SK-N-SH treated with all-trans-retinoic acid at 6 μM for 48 hours (cell line): ENCODE data around the gene ARHGEF2.

ENCODE experiments used
- ATAC-seq: fragments of 200-7000 bp; cut with Tn5 transposase; 3 replicates; pipeline ENCODE4 v1.9.1; 2020; ENCODE audit warnings: mild to moderate bottlenecking, moderate library complexity
- ARNTL ChIP-seq: fragments of 450-650 bp; formaldehyde crosslinking; IDR thresholded peaks from 2 replicates; pipeline ENCODE4 v1.5.0; 2020; ENCODE audit warnings: low read depth, mild to moderate bottlenecking, moderate library complexity, borderline replicate concordance
- BACH2 ChIP-seq: fragments of 250-450 bp; sonication (Bioruptor Pico); IDR thresholded peaks from 2 replicates; pipeline ENCODE4 v1.9.0; 2021; ENCODE audit warnings: mild to moderate bottlenecking, borderline replicate concordance
- CREB5 ChIP-seq: fragments of 250-450 bp; sonication (Bioruptor Pico); IDR thresholded peaks from 2 replicates; pipeline ENCODE4 v1.5.1; 2020; ENCODE audit warnings: low read depth, mild to moderate bottlenecking, moderate library complexity
- CSRNP3 ChIP-seq: fragments of 250-450 bp; sonication (Bioruptor Pico); IDR thresholded peaks from 2 replicates; pipeline ENCODE4 v1.5.1; 2021; ENCODE audit warnings: mild to moderate bottlenecking, moderate library complexity
- GLIS3 ChIP-seq: fragments of 250-450 bp; sonication (Bioruptor Pico); IDR thresholded peaks from 2 replicates; pipeline ENCODE4 v1.5.0; 2020; ENCODE audit warnings: mild to moderate bottlenecking, moderate library complexity
- ISL1 ChIP-seq: fragments of 250-450 bp; sonication (Bioruptor Pico); IDR thresholded peaks from 2 replicates; pipeline ENCODE4 v2.1.2; 2022; ENCODE audit warnings: mild to moderate bottlenecking, moderate library complexity
- OSR1 ChIP-seq: fragments of 250-450 bp; sonication (Bioruptor Pico); IDR thresholded peaks from 2 replicates; pipeline ENCODE4 v1.8.0; 2022; ENCODE audit warnings: moderate library complexity, mild to moderate bottlenecking, inconsistent platforms
- PATZ1 ChIP-seq: fragments of 250-450 bp; sonication (Bioruptor Pico); IDR thresholded peaks from 2 replicates; pipeline ENCODE4 v1.8.0; 2020; ENCODE audit warnings: mild to moderate bottlenecking, moderate library complexity, borderline replicate concordance
- POU6F1 ChIP-seq: fragments of 250-450 bp; sonication (Bioruptor Pico); IDR thresholded peaks from 2 replicates; pipeline ENCODE4 v1.8.0; 2021; ENCODE audit warnings: low read depth, mild to moderate bottlenecking, moderate library complexity, borderline replicate concordance
- RARB ChIP-seq: fragments of 250-450 bp; sonication (Bioruptor Pico); IDR thresholded peaks from 2 replicates; pipeline ENCODE4 v1.8.0; 2021; ENCODE audit warnings: mild to moderate bottlenecking, moderate library complexity
- SNAI2 ChIP-seq: fragments of 250-450 bp; sonication (Bioruptor Pico); IDR thresholded peaks from 2 replicates; pipeline ENCODE4 v1.5.0; 2020; ENCODE audit warnings: mild to moderate bottlenecking, moderate library complexity
- TCF4 ChIP-seq: fragments of 250-450 bp; sonication (Bioruptor Pico); IDR thresholded peaks from 2 replicates; pipeline ENCODE4 v1.8.0; 2021; ENCODE audit warnings: mild to moderate bottlenecking, moderate library complexity, borderline replicate concordance
- TSHZ2 ChIP-seq: fragments of 250-450 bp; sonication (Bioruptor Pico); IDR thresholded peaks from 2 replicates; pipeline ENCODE4 v1.5.0; 2020; ENCODE audit warnings: mild to moderate bottlenecking, moderate library complexity
- ZC3H10 ChIP-seq: fragments of 250-450 bp; sonication (Bioruptor Pico); IDR thresholded peaks from 2 replicates; pipeline ENCODE4 v1.5.1; 2021; ENCODE audit warnings: mild to moderate bottlenecking, moderate library complexity
- ZFP3 ChIP-seq: fragments of 250-450 bp; sonication (Bioruptor Pico); IDR thresholded peaks from 2 replicates; pipeline ENCODE4 v1.5.0; 2020; ENCODE audit warnings: mild to moderate bottlenecking, moderate library complexity
- ZFP30 ChIP-seq: fragments of 450-650 bp; formaldehyde crosslinking; IDR thresholded peaks from 2 replicates; pipeline ENCODE4 v1.5.0; 2022; ENCODE audit warnings: mild to moderate bottlenecking, moderate library complexity
- ZNF8 ChIP-seq: fragments of 450-650 bp; formaldehyde crosslinking; IDR thresholded peaks from 2 replicates; pipeline ENCODE4 v1.5.0; 2020; ENCODE audit warnings: mild to moderate bottlenecking, moderate library complexity

Gene ARHGEF2

GRCh38 chr1:155962599-155963211 is 15.6 kb downstream of the ARHGEF2 start:
- TF ChIP-seq ISL1 = no peak
- no peak for TF ChIP-seq ZC3H10 (CRISPR knock-in tag)
- TF ChIP-seq POU6F1 = no peak
- no peak for TF ChIP-seq ZNF8 (CRISPR knock-in tag)
- TF ChIP-seq TSHZ2 (CRISPR knock-in tag) = no peak
- no peak for TF ChIP-seq RARB (CRISPR knock-in tag)
- no peak for TF ChIP-seq CREB5
- no peak for TF ChIP-seq CSRNP3 (CRISPR knock-in tag)
- TF ChIP-seq BACH2 (CRISPR knock-in tag) = no peak

GRCh38 chr1:155961937-155962336 is 16.4 kb downstream of the ARHGEF2 start:
- ATAC-seq = peak; percentile 99
- TF ChIP-seq TCF4 (no peak), OSR1 (no peak), PATZ1 (CRISPR knock-in tag) (peak; percentile 85; the same call in 1 of the 2 replicates), ZFP3 (CRISPR knock-in tag) (0 out of 2 replicates have a peak, but pooled peaks have one; percentile 32)

More at GRCh38 chr1:155962599-155963211, 15.6 kb downstream of the ARHGEF2 start:
- ATAC-seq = peak; percentile 9; the same call in 1 of the 3 replicates

- no peak for TF ChIP-seq GLIS3 (CRISPR knock-in tag)
- TF ChIP-seq ARNTL (CRISPR knock-in tag) = no peak
- no peak for TF ChIP-seq POU6F1
- no peak for TF ChIP-seq ISL1
- no peak for TF ChIP-seq PATZ1 (CRISPR knock-in tag)
- TF ChIP-seq ZFP30 (CRISPR knock-in tag) = no peak
- TF ChIP-seq ZC3H10 (CRISPR knock-in tag) = no peak
- TF ChIP-seq SNAI2 (CRISPR knock-in tag) = no peak
- no peak for ATAC-seq
Measured at GRCh38 chr1:155960081-155960745, 18.1 kb downstream of the ARHGEF2 start.
